ENCODE measurements around the gene GOLGA8B.
A peak's percentile ranks its signal among the peaks of the same experiment; 100 is the strongest.
"Not testable (repeated sequence)": the region's sequence is repeated elsewhere in the genome, so short reads cannot be mapped to it uniquely, and the experiment has no call there.

GOLGA8B gene

DNA sequence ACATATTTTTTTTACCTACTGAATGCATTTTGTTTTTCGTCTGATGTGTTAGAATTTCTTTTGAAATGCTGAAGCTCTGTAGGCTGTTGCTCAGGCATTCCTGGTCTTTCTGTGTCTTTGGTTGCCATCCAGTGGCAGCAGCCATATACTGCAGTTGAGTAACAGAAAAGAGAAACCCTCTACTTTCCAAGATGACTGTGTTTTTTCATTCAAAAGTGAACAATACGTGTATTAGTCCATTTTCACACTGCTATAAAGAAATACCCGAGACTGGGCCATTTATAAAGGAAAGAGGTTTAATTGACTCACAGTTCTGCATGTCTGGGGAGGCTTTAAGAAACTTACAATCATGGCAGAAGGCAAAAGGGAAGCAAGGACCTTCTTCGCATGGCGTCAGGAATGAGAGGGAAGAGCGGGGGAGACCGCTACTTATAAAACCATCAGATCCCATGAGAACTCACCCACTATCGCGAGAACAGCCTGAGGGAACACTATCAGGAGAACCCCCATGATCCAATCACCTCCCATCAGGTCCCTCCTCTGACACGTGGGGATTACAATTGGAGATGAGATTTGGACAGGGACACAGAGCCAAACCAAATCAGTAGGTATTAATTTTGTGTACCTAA is 4.7 kb upstream of the GOLGA8B start:
- H3K4me3 ChIP-seq (ENCODE audit: insufficient read depth, low read length, poor library complexity, severe bottlenecking) = peak overlapping the region; percentile 14
- no peaks in the 10 kb centered on the region for H3K36me3 ChIP-seq (ENCODE audit: low read length)
- H3K27me3 ChIP-seq (ENCODE audit: low read length) = no peaks in the 10 kb centered on the region
- peak overlapping the region; percentile 8; the same call in 1 of the 2 replicates for H3K9ac ChIP-seq (ENCODE audit: low read length)
- no peaks in the 10 kb centered on the region for H3F3A ChIP-seq (ENCODE audit: insufficient read depth)
- no peaks in the 10 kb centered on the region for H4K20me1 ChIP-seq (ENCODE audit: low read depth, low read length)
- H3K27ac ChIP-seq (ENCODE audit: low read depth, low read length) = no peak overlapping the region
- peaks cover 1% of the 10 kb centered on the region; the same call in 1 of the 2 replicates for H3K79me2 ChIP-seq (ENCODE audit: insufficient read depth, low read length)
- H2AFZ ChIP-seq (ENCODE audit: low read depth, low read length, severe bottlenecking) = peak overlapping the region; percentile 77
- no peaks in the 10 kb centered on the region for H3K9me2 ChIP-seq (replicated peaks; ENCODE audit: insufficient read depth, low read length)
- H3K4me2 ChIP-seq (ENCODE audit: low read depth, low read length, poor library complexity, severe bottlenecking) = peak overlapping the region; percentile 50
- TF ChIP-seq EZH2phosphoT487 (conservative IDR thresholded peaks at IDR 0.05; ENCODE audit: low read length) = no peak
- TF ChIP-seq, protein P1, sequence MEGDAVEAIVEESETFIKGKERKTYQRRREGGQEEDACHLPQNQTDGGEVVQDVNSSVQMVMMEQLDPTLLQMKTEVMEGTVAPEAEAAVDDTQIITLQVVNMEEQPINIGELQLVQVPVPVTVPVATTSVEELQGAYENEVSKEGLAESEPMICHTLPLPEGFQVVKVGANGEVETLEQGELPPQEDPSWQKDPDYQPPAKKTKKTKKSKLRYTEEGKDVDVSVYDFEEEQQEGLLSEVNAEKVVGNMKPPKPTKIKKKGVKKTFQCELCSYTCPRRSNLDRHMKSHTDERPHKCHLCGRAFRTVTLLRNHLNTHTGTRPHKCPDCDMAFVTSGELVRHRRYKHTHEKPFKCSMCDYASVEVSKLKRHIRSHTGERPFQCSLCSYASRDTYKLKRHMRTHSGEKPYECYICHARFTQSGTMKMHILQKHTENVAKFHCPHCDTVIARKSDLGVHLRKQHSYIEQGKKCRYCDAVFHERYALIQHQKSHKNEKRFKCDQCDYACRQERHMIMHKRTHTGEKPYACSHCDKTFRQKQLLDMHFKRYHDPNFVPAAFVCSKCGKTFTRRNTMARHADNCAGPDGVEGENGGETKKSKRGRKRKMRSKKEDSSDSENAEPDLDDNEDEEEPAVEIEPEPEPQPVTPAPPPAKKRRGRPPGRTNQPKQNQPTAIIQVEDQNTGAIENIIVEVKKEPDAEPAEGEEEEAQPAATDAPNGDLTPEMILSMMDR (IDR thresholded peaks at IDR 0.05; ENCODE audit: insufficient read depth, low read length, poor library complexity, severe bottlenecking) = peak; percentile 76
- no peaks in the 10 kb centered on the region for H3K9me3 ChIP-seq (ENCODE audit: insufficient read depth, low read length)

DNA sequence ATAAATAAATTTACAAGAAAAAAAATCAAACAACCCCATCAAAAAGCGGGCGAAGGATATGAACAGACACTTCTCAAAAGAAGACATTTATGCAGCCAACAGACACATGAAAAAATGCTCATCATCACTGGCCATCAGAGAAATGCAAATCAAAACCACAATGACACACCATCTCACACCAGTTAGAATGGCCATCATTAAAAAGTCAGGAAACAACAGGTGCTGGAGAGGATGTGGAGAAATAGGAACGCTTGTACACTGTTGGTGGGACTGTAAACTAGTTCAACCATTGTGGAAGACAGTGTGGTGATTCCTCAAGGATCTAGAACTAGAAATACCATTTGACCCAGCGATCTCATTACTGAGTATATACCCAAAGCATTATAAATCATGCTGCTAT is 2.5 kb upstream of the GOLGA8B start:
- H3K9ac ChIP-seq (ENCODE audit: low read length); H3K27ac ChIP-seq (ENCODE audit: low read depth, low read length); H3K4me3 ChIP-seq (ENCODE audit: insufficient read depth, low read length, poor library complexity, severe bottlenecking); H3K4me2 ChIP-seq (ENCODE audit: low read depth, low read length, poor library complexity, severe bottlenecking); H3K9me2 ChIP-seq (replicated peaks; ENCODE audit: insufficient read depth, low read length); H3K9me3 ChIP-seq (ENCODE audit: insufficient read depth, low read length); H3F3A ChIP-seq (ENCODE audit: insufficient read depth); H2AFZ ChIP-seq (ENCODE audit: low read depth, low read length, severe bottlenecking); H3K27me3 ChIP-seq (ENCODE audit: low read length); H3K36me3 ChIP-seq (ENCODE audit: low read length); H4K20me1 ChIP-seq (ENCODE audit: low read depth, low read length): not testable (repeated sequence)
- H3K79me2 ChIP-seq (ENCODE audit: insufficient read depth, low read length) = peaks cover 20% of the 10 kb centered on the region

DNA sequence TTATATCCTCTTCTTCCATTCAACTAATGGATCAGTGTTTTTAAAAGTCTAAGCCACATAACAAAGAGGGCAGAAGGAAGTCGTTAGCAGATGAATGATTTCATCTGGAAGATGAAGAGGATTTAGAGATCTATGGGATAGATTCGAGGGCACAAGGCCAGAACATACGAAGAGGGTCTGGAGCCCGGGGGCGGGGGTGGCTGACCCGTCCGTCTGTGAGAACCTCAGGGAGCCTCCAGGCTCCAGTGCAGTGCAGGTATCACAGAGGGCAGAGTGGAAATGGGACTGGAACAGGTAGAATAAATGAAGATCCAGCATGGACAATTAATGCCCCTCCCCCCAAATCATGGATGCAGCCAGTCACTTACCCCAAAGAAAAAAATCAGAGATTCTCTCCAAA is 1.5 kb upstream of the GOLGA8B start:
- Histone ChIP-seq H3K79me2 (ENCODE audit: insufficient read depth, low read length) (peaks cover 25% of the 10 kb centered on the region), H3K4me2 (ENCODE audit: low read depth, low read length, poor library complexity, severe bottlenecking) (no peak overlapping the region), H3K27ac (ENCODE audit: low read depth, low read length) (no peak overlapping the region), H4K20me1 (ENCODE audit: low read depth, low read length) (no peaks in the 10 kb centered on the region), H3K4me3 (ENCODE audit: insufficient read depth, low read length, poor library complexity, severe bottlenecking) (no peak overlapping the region), H2AFZ (ENCODE audit: low read depth, low read length, severe bottlenecking) (no peak overlapping the region), H3K9me2 (replicated peaks; ENCODE audit: insufficient read depth, low read length) (no peaks in the 10 kb centered on the region), H3K27me3 (ENCODE audit: low read length) (no peaks in the 10 kb centered on the region), H3K9me3 (ENCODE audit: insufficient read depth, low read length) (no peaks in the 10 kb centered on the region), H3K36me3 (ENCODE audit: low read length) (no peaks in the 10 kb centered on the region), H3F3A (ENCODE audit: insufficient read depth) (no peaks in the 10 kb centered on the region), H3K9ac (ENCODE audit: low read length) (no peak overlapping the region)
- TF ChIP-seq, protein P1 (IDR thresholded peaks at IDR 0.05; ENCODE audit: insufficient read depth, low read length, poor library complexity, severe bottlenecking) = no peak
- no peak for TF ChIP-seq EZH2phosphoT487 (conservative IDR thresholded peaks at IDR 0.05; ENCODE audit: low read length)

DNA sequence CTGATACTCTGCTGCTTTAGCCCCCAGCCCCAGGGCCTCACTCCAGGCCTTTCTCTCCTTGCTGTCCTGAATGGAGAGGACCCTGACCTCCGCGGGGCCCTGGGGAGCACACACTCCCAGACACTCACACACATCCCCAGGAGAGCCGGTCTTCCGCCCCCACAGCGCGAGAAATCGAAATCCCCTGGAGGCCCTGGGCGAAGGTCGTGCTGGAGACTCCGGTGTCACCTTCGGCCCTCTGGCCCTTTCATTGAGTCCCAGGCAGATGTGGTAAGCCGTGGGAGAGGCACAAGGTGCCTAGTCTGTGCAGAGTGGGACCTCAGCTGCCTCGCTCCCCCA is 848 bp upstream of the GOLGA8B start:
- H3K9me3 ChIP-seq (ENCODE audit: insufficient read depth, low read length) = no peaks in the 10 kb centered on the region
- H3K36me3 ChIP-seq (ENCODE audit: low read length) = no peaks in the 10 kb centered on the region
- H3K79me2 ChIP-seq (ENCODE audit: insufficient read depth, low read length) = peaks cover 25% of the 10 kb centered on the region
- peak overlapping the region; percentile 97 for H3K9ac ChIP-seq (ENCODE audit: low read length)
- no peaks in the 10 kb centered on the region for H3F3A ChIP-seq (ENCODE audit: insufficient read depth)
- peak overlapping the region; percentile 100 for H2AFZ ChIP-seq (ENCODE audit: low read depth, low read length, severe bottlenecking)
- no peaks in the 10 kb centered on the region for H4K20me1 ChIP-seq (ENCODE audit: low read depth, low read length)
- H3K4me3 ChIP-seq (ENCODE audit: insufficient read depth, low read length, poor library complexity, severe bottlenecking) = peak overlapping the region; percentile 90
- no peaks in the 10 kb centered on the region for H3K27me3 ChIP-seq (ENCODE audit: low read length)
- H3K9me2 ChIP-seq (replicated peaks; ENCODE audit: insufficient read depth, low read length) = no peaks in the 10 kb centered on the region
- H3K4me2 ChIP-seq (ENCODE audit: low read depth, low read length, poor library complexity, severe bottlenecking) = peak overlapping the region; percentile 61
- H3K27ac ChIP-seq (ENCODE audit: low read depth, low read length) = no peak overlapping the region
- TF ChIP-seq, protein P1 (IDR thresholded peaks at IDR 0.05; ENCODE audit: insufficient read depth, low read length, poor library complexity, severe bottlenecking) = no peak
- TF ChIP-seq EZH2phosphoT487 (conservative IDR thresholded peaks at IDR 0.05; ENCODE audit: low read length) = no peak
